Caco-2 (cell line): Measurements from ENCODE around the gene NXN. TPM values are rescaled to one million over a fixed set of nuclear protein-coding genes. Genes with fewer than 3 reads are reported as not detected.

Source experiments
- BruUV-seq: library from RNA; stranded (reverse); fragments of 400-500 nt; replicated peaks from 2 replicates; lab custom pipeline; 2021; lab: Mats Ljungman, UMichigan
- CTCF ChIA-PET: fragments of 300-600 bp; sonication (Branson Sonifier 250); formaldehyde crosslinking; loops from one replicate; lab custom pipeline; 2022; ENCODE audit warnings: antibody characterized with exemption; lab: Charles Lee
- POLR2A ChIA-PET: fragments of 300-600 bp; sonication (Branson Sonifier 250); formaldehyde crosslinking; loops from one replicate; lab custom pipeline; 2022; ENCODE audit warnings: antibody characterized with exemption; lab: Charles Lee
- DNase-seq, 2 experiments: peaks; one replicate each; pipeline versions ENCODE4 v3.0.0 to v3.0.0-alpha.2; 2020 to 2022
- H3K27me3 ChIP-seq: replicated peaks from 2 replicates; pipeline ENCODE4 v1.6.0; 2011; ENCODE audit warnings: low read length; ENCODE audit not compliant: control insufficient read depth, insufficient read depth
- H3K36me3 ChIP-seq: 2 replicates; pipeline ENCODE4 v1.5.1; 2011; ENCODE audit warnings: low read length; ENCODE audit not compliant: control insufficient read depth, insufficient read depth
- H3K4me1 ChIP-seq: fragments of 250-450 bp; sonication (Bioruptor Pico); 2 replicates; pipeline ENCODE4 v1.5.1; 2020; ENCODE audit warnings: mild to moderate bottlenecking
- H3K4me3 ChIP-seq: 2 replicates; pipeline ENCODE4 v1.5.1; 2011; ENCODE audit warnings: low read depth, mild to moderate bottlenecking, control low read depth, low read length
- H3K9me3 ChIP-seq: fragments of 250-450 bp; sonication (Bioruptor Pico); 2 replicates; pipeline ENCODE4 v1.5.1; 2020; ENCODE audit warnings: mild to moderate bottlenecking, moderate library complexity
- H3K27ac Mint-ChIP-seq: one replicate; pipeline ENCODE4 v1.8.0; 2022; ENCODE audit warnings: mixed read lengths; ENCODE audit not compliant: unreplicated experiment
- H3K27me3 Mint-ChIP-seq: one replicate; pipeline ENCODE4 v1.8.0; 2022; ENCODE audit warnings: mixed read lengths; ENCODE audit not compliant: insufficient read depth, unreplicated experiment
- H3K36me3 Mint-ChIP-seq: one replicate; pipeline ENCODE4 v1.8.0; 2022; ENCODE audit warnings: mild to moderate bottlenecking, mixed read lengths; ENCODE audit not compliant: insufficient read depth, unreplicated experiment
- H3K4me1 Mint-ChIP-seq: one replicate; pipeline ENCODE4 v1.8.0; 2022; ENCODE audit warnings: low read depth, mixed read lengths; ENCODE audit not compliant: unreplicated experiment
- H3K4me3 Mint-ChIP-seq: one replicate; pipeline ENCODE4 v1.8.0; 2022; ENCODE audit warnings: mild to moderate bottlenecking, moderate library complexity, mixed read lengths; ENCODE audit not compliant: unreplicated experiment
- H3K9me3 Mint-ChIP-seq: one replicate; pipeline ENCODE4 v1.8.0; 2022; ENCODE audit warnings: mixed read lengths; ENCODE audit not compliant: unreplicated experiment
- intact Hi-C: fragments of 100-400 bp; cut with micrococcal nuclease; formaldehyde crosslinking; loops from one replicate; pipeline ENCODE4 v1.10.0; 2022; ENCODE audit not compliant: unreplicated experiment
- total RNA-seq: library from RNA; stranded (reverse); gene quantifications from 2 replicates; pipeline ENCODE4 v1.2.3, GENCODE V29; 2022
- TF ChIP-seq, protein P1 (sequence below), 2 experiments: fragments of 200-600 bp in 1 of 2; IDR thresholded peaks; 1 replicate in 1 of 2; 2 replicates in 1 of 2; pipeline versions ENCODE4 v1.5.1 to v1.8.0; 2011 to 2022; ENCODE audit warnings: antibody characterized with exemption in 1 of 2, control low read depth in 1 of 2, inconsistent platforms in 1 of 2, low read depth in 1 of 2, low read length in 1 of 2, mild to moderate bottlenecking in 1 of 2, moderate library complexity in 1 of 2; ENCODE audit not compliant: insufficient read depth in 1 of 2, severe bottlenecking in 1 of 2, unreplicated experiment in 1 of 2

NXN gene
- total RNA-seq, 1 experiment from 2014 or later: 76.7 TPM

DNA sequence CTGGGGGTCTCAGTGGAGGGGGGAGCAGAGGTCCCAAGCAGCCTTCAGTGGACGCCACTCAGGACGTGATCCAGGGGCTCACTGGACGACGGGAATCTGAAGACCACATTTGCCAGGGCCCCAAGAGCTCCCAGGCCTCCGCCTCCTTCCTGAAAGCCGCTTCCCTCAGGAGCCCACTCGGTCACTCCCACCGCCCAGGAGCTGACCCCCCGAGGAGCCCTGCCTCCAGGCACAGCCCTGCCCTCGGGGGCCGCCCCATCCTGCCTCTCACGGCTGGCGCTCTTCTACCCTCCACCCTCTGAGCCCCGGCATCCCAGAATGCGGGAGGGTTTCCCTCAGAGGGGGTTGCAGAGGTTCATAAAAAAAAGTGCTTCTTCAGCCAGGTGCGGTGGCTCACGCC lies 41.6 kb upstream of the NXN start:
- POLR2A ChIA-PET: no interaction called here
- Mint-ChIP-seq H3K27me3 (no peaks in the 10 kb centered on the region), H3K36me3 (peaks cover 23% of the 10 kb centered on the region), H3K4me3 (no peak overlapping the region), H3K4me1 (no peaks in the 10 kb centered on the region), H3K27ac (no peak overlapping the region), H3K9me3 (no peaks in the 10 kb centered on the region)
- TF ChIP-seq, protein P1, sequence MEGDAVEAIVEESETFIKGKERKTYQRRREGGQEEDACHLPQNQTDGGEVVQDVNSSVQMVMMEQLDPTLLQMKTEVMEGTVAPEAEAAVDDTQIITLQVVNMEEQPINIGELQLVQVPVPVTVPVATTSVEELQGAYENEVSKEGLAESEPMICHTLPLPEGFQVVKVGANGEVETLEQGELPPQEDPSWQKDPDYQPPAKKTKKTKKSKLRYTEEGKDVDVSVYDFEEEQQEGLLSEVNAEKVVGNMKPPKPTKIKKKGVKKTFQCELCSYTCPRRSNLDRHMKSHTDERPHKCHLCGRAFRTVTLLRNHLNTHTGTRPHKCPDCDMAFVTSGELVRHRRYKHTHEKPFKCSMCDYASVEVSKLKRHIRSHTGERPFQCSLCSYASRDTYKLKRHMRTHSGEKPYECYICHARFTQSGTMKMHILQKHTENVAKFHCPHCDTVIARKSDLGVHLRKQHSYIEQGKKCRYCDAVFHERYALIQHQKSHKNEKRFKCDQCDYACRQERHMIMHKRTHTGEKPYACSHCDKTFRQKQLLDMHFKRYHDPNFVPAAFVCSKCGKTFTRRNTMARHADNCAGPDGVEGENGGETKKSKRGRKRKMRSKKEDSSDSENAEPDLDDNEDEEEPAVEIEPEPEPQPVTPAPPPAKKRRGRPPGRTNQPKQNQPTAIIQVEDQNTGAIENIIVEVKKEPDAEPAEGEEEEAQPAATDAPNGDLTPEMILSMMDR (IDR thresholded peaks at IDR 0.05; ENCODE audit: insufficient read depth in 1 of 2, low read depth in 1 of 2, low read length in 1 of 2, severe bottlenecking in 1 of 2, unreplicated experiment in 1 of 2): no peak
- CTCF ChIA-PET: no interaction called here
- Histone ChIP-seq H3K36me3 (no peaks in the 10 kb centered on the region), H3K9me3 (no peaks in the 10 kb centered on the region), H3K4me1 (0 out of 2 replicates have a peak, but pooled peaks cover 4% of the 10 kb centered on the region), H3K27me3 (no peaks in the 10 kb centered on the region), H3K4me3 (no peak overlapping the region)
- BruUV-seq: no TSS peak
- no peak for DNase-seq
- intact Hi-C loops: no loop called here

DNA sequence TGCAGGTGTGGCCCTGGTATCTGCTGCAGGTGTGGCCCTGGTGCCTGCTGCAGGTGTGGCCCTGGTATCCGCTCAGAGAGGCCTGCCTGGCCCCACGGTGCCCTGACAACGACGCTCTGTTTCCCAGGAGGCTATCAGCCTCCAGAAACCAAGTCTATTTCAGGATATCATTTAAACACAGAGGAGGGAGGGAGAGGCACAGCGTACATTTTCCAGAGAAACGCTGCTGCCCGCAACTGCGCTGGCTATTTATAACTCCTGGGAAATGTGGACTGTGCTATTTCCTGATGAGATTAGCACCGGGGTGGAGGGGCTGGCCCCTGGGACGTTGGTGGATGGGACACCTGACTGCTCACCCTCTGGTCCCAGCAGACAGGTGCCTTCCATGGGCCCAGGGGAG lies 39.9 kb upstream of the NXN start:
- Mint-ChIP-seq H3K27ac (peak overlapping the region; percentile 76), H3K36me3 (peaks cover 18% of the 10 kb centered on the region), H3K9me3 (no peaks in the 10 kb centered on the region), H3K4me3 (no peak overlapping the region), H3K27me3 (no peaks in the 10 kb centered on the region), H3K4me1 (no peaks in the 10 kb centered on the region)
- TF ChIP-seq, protein P1 (IDR thresholded peaks at IDR 0.05; ENCODE audit: insufficient read depth in 1 of 2, low read depth in 1 of 2, low read length in 1 of 2, severe bottlenecking in 1 of 2, unreplicated experiment in 1 of 2): no peak
- Histone ChIP-seq H3K4me3 (no peak overlapping the region), H3K9me3 (no peaks in the 10 kb centered on the region), H3K27me3 (no peaks in the 10 kb centered on the region), H3K36me3 (no peaks in the 10 kb centered on the region), H3K4me1 (0 out of 2 replicates have a peak, but pooled peaks cover 4% of the 10 kb centered on the region)
- ChIA-PET POLR2A (no interaction called here), CTCF (no interaction called here)
- no peak for DNase-seq
- intact Hi-C loops: no loop called here
- BruUV-seq: no TSS peak

DNA sequence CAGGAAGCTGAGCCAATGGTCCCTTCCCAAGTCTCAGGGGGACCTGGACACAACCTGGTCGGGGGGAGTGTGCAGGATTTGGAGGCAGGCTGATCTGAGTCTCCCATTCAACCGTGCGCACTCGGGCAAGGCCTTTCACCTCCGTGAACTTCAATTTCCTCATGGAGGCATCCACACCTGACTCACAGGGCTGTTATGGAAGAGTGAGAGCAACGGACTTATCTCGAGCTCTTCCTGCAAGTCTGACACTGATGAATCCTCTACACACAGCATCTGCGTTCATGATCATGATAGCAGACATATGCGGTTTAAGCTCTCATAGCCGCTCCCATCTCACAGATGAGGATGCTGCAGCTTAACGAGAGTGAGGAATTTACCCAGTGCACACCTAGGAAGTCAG lies 39.0 kb upstream of the NXN start:
- Mint-ChIP-seq H3K9me3 (no peaks in the 10 kb centered on the region), H3K4me3 (no peak overlapping the region), H3K27ac (no peak overlapping the region), H3K27me3 (no peaks in the 10 kb centered on the region), H3K36me3 (peaks cover 18% of the 10 kb centered on the region), H3K4me1 (no peaks in the 10 kb centered on the region)
- POLR2A ChIA-PET: no interaction called here
- DNase-seq: no peak
- H3K4me3 ChIP-seq: no peak overlapping the region
- no TSS peak for BruUV-seq
- intact Hi-C loops: no loop called here
- TF ChIP-seq, protein P1 (IDR thresholded peaks at IDR 0.05; ENCODE audit: insufficient read depth in 1 of 2, low read depth in 1 of 2, low read length in 1 of 2, severe bottlenecking in 1 of 2, unreplicated experiment in 1 of 2): no peak
- H3K27me3 ChIP-seq: no peaks in the 10 kb centered on the region
- H3K36me3 ChIP-seq: no peaks in the 10 kb centered on the region
- CTCF ChIA-PET: no interaction called here
- H3K4me1 ChIP-seq: 0 out of 2 replicates have a peak, but pooled peaks cover 4% of the 10 kb centered on the region
- no peaks in the 10 kb centered on the region for H3K9me3 ChIP-seq
